ENCODE data around the gene NPPA. TPM values are rescaled to one million over a fixed set of nuclear protein-coding genes. Genes with fewer than 3 reads are reported as not detected.

Gene NPPA
- total RNA-seq, 6 experiments from 2014 or later = not detected

DNA sequence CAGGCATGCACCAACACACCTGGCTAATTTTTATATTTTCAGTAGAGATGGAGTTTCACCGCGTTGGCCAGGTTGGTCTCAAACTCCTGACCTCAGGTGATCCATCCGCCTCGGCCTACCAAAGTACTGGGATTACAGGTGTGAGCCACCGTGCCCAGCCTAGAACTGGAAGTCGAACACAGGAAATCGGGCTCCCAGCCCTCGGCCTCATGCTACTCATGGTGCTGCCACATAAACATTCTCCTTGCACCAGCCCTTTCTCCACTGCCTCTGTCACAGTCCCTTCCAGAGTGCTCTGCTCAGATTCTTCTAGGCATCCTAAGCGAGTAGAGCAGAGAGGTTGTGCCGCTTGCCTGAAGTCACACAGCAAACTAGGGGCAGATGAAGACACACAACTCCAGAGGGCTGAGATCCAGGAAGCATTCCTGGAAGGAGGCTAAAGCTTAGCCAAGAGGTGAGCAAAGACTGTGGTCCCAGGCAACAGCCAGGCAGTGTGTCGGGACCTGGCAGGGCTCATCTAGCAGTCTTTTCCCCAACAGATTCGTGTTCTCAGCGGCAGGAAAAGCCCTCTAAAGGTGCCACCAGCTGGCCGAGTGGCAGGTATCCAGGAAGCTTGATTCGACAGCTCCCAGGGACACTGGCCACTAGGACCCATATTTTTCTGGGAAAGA lies 40.8 kb upstream of the NPPA start:
- Mint-ChIP-seq H3K36me3 (ENCODE audit: low read depth) (no peaks in the 10 kb centered on the region), H3K27ac (no peak overlapping the region), H3K4me1 (ENCODE audit: low read depth) (no peaks in the 10 kb centered on the region), H3K9me3 (no peaks in the 10 kb centered on the region), H3K27me3 (ENCODE audit: insufficient read depth) (peaks cover 34% of the 10 kb centered on the region), H3K4me3 (no peak overlapping the region)
- no peak for TF ChIP-seq CTCF (IDR thresholded peaks at IDR 0.05)
- DNase-seq = no peak

GRCh38 chr1:11887666-11888007 lies 40.1 kb upstream of the NPPA start:
- no peaks in the 10 kb centered on the region for H3K9me3 Mint-ChIP-seq
- TF ChIP-seq CTCF (IDR thresholded peaks at IDR 0.05) = no peak
- H3K4me1 Mint-ChIP-seq (ENCODE audit: low read depth) = no peaks in the 10 kb centered on the region
- DNase-seq = no peak
- H3K4me3 Mint-ChIP-seq = no peak overlapping the region
- no peak overlapping the region for H3K27ac Mint-ChIP-seq
- peaks cover 42% of the 10 kb centered on the region for H3K27me3 Mint-ChIP-seq (ENCODE audit: insufficient read depth)
- H3K36me3 Mint-ChIP-seq (ENCODE audit: low read depth) = no peaks in the 10 kb centered on the region

- no peak overlapping the region for H3K4me3 Mint-ChIP-seq
- no peak for DNase-seq
- H3K36me3 Mint-ChIP-seq (ENCODE audit: low read depth) = no peaks in the 10 kb centered on the region
- H3K4me1 Mint-ChIP-seq (ENCODE audit: low read depth) = no peaks in the 10 kb centered on the region
- H3K27me3 Mint-ChIP-seq (ENCODE audit: insufficient read depth) = peaks cover 43% of the 10 kb centered on the region
- no peak for TF ChIP-seq CTCF (IDR thresholded peaks at IDR 0.05)
- H3K9me3 Mint-ChIP-seq = 0 out of 2 replicates have a peak, but pooled peaks cover under 1% of the 10 kb centered on the region
- H3K27ac Mint-ChIP-seq = no peak overlapping the region
These were observed 39.5 kb upstream of the NPPA start for GRCh38 chr1:11886986-11887665.

DNA sequence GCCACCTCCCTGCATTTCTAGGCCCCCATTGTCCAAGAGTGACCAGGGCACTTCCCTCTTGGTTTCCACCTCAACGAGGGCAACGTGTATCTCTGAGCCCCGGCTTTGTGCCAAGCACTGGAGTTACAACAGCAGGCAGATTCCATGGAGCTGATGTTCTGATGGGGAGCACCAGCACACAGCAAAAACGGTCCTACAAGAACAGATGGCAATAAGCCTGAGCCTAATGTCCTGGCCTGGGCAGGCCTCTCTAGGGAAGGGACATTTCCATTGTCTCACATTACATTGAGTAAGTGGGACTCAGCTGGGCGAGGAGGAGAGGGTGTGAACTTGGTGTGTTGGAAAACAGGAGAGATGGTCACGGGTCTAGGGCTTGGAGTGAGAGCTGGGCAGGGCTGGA lies 38.3 kb upstream of the NPPA start:
- H3K9me3 Mint-ChIP-seq = 0 out of 2 replicates have a peak, but pooled peaks cover 3% of the 10 kb centered on the region
- no peak overlapping the region for H3K4me3 Mint-ChIP-seq
- H3K27ac Mint-ChIP-seq = no peak overlapping the region
- no peaks in the 10 kb centered on the region for H3K4me1 Mint-ChIP-seq (ENCODE audit: low read depth)
- H3K27me3 Mint-ChIP-seq (ENCODE audit: insufficient read depth) = peaks cover 47% of the 10 kb centered on the region
- no peak for TF ChIP-seq CTCF (IDR thresholded peaks at IDR 0.05)
- DNase-seq = no peak
- H3K36me3 Mint-ChIP-seq (ENCODE audit: low read depth) = no peaks in the 10 kb centered on the region

DNA sequence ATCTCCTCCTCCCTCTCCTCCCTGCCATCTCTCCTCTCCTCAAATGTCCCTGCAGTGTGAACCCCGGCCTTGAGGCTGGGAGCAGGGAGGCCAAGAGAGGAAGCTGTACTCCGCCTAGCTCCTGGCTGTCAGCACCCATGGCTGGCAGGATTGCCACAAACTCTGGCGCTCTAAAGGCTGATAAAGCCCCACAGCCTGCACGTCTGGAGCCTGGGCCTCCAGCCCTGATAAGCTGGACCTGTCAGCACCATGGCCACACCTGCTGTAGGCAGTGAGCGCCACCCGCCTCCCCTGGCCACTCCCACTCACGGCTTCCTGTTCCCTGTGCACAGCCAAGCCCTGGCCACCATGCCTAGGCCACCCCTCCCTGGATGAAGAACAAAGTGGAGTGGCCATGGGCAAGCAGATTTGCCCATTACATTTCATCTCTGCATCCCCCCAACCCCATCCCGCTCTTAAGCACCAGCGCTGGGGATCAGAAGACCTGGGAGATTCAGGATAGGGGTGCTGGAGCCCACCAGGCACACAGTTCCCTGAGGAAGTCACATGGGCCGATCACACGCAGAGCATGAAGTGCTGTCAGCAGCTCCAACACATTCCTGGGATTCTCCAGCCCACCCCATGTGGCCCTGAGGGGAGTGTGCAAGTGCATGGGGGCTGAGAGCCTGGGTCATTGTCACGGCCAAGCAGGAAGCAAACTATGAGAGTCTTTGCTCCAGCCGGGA lies 35.4 kb upstream of the NPPA start:
- Mint-ChIP-seq H3K27ac (no peak overlapping the region), H3K27me3 (ENCODE audit: insufficient read depth) (peaks cover 32% of the 10 kb centered on the region), H3K4me1 (ENCODE audit: low read depth) (no peaks in the 10 kb centered on the region), H3K9me3 (0 out of 2 replicates have a peak, but pooled peaks cover 3% of the 10 kb centered on the region), H3K4me3 (no peak overlapping the region), H3K36me3 (ENCODE audit: low read depth) (no peaks in the 10 kb centered on the region)
- no peak for DNase-seq
- no peak for TF ChIP-seq CTCF (IDR thresholded peaks at IDR 0.05)
